Keratinocyte (primary cell): ENCODE measurements around the gene TMEM161A.

Source experiments
- EZH2 ChIP-seq: IDR thresholded peaks from one replicate; pipeline ENCODE4 v1.6.1; 2012; ENCODE audit warnings: inconsistent platforms, mild to moderate bottlenecking, low read length, moderate library complexity
- TF ChIP-seq, protein P1 (sequence below), 3 experiments: IDR thresholded peaks in 1 of 3; conservative IDR thresholded peaks in 1 of 3; optimal IDR thresholded peaks in 1 of 3; 2 replicates in 2 of 3; 3 replicates in 1 of 3; pipeline versions ENCODE3 to v1.5.1; 2011; ENCODE audit warnings: low read length in 3 of 3, mild to moderate bottlenecking in 3 of 3, moderate library complexity in 2 of 3, control low read depth in 1 of 3, inconsistent platforms in 1 of 3; ENCODE audit not compliant: insufficient read depth in 2 of 3; ENCODE audit errors: extremely low read depth in 1 of 3

DNA sequence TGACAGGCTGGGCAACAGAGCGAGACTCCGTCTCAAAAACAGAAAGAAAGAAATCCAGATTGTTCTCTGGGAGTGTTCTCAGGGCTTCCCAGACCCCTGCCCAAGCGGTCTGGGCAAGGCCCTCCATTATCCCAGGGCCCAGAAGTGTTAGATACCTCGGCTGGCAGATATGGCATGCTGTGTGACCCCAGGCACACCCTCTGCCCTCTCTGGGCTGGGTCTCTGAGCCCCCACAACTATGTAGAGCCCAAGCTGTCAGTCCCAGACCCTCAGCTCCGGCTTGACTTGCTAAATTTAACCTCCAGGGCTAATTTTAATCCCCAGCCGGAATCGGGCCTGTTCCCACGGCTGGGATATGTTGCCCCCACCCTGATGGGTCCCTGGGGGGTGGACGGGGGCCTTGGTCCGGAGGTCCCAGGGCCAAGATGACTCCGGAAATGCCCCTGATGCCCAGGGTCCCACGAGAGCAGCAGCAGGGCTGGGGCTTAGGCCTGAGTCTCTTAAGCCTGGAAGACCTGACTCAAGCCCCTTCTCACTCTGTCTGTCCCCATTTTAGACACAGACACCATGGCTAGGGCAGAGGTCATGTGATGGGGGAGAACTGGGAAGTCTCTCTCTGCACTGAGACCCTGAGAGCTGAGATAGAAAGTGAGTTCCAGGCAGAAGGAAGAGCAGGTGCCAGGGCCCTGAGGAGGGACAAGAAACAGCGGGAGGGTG, 14.5 kb upstream of the TMEM161A start:
- TF ChIP-seq, protein P1, sequence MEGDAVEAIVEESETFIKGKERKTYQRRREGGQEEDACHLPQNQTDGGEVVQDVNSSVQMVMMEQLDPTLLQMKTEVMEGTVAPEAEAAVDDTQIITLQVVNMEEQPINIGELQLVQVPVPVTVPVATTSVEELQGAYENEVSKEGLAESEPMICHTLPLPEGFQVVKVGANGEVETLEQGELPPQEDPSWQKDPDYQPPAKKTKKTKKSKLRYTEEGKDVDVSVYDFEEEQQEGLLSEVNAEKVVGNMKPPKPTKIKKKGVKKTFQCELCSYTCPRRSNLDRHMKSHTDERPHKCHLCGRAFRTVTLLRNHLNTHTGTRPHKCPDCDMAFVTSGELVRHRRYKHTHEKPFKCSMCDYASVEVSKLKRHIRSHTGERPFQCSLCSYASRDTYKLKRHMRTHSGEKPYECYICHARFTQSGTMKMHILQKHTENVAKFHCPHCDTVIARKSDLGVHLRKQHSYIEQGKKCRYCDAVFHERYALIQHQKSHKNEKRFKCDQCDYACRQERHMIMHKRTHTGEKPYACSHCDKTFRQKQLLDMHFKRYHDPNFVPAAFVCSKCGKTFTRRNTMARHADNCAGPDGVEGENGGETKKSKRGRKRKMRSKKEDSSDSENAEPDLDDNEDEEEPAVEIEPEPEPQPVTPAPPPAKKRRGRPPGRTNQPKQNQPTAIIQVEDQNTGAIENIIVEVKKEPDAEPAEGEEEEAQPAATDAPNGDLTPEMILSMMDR (optimal IDR thresholded peaks at IDR 0.05 in 1 of 3, IDR thresholded peaks at IDR 0.05 in 1 of 3, conservative IDR thresholded peaks at IDR 0.05 in 1 of 3; ENCODE audit: extremely low read depth in 1 of 3, insufficient read depth in 2 of 3, low read length in 3 of 3), result no peak
- no peak for TF ChIP-seq EZH2
